Activated T-cell treated with anti-CD3 and anti-CD28 coated beads for 1 hour (primary cell): ENCODE measurements around the gene PCBP2.
A peak's percentile ranks its signal among the peaks of the same experiment; 100 is the strongest.

Experiments
- DNase-seq: peaks from one replicate; pipeline ENCODE4 v3.0.0-alpha.2; 2020; ENCODE audit warnings: low read depth

Gene PCBP2

GRCh38 chr12:53493610-53494391 lies 41.9 kb downstream of the PCBP2 start:
- no peak for DNase-seq

DNA sequence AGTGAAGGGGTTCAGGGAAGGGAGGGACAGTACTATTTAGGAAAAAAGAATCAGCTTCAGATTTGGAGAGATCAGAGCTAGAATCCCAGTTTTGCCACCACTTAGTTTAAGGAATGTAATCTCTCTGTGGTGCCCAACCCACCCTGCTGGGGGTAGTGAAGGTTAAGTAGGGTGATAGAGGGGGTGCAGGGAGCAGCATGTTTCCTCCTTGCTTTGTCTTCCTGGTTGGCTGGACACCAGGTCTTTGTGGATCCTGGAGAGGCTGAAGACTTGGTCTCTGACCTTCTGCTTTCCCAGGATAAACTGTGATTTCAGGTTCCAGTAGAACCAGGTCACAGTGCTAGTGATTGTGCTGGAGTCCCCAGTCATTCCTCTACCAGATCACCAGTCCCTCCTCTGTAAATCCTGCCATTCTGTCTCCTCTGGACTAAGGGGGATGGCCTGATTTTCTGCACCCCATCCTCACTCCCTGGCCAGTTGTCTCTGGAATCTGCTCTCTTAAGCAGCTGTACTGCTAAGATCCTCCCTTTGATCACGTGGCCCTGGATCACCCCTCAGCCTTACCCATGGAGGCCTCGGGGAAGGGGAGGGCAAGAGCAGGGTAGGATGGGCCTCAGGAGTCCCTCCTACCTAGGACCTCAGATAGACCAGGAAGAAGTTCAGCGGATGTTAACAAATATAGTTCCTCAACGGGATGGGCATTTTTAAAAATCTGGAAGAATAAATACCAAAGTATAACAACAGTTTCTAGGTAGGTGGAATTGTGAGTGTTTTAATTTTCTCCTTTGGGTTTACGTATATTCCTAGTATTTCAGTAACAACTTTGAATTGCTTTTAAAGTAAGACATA lies 44.2 kb downstream of the PCBP2 start:
- DNase-seq = no peak

DNA sequence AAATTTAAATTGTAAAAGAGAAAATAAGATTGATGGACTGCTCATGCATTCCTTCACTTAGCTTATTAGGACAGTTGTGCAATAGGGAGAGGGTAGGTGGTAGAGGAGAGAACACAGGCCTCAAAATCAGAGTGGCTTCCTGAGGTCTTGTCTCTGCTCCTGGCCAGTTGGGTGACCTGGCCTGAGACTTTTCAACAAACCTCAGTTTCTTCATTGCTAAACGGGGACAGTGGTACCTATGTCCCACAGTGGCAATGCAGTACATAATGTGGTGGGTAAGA lies 44.8 kb downstream of the PCBP2 start:
- no peak for DNase-seq

DNA sequence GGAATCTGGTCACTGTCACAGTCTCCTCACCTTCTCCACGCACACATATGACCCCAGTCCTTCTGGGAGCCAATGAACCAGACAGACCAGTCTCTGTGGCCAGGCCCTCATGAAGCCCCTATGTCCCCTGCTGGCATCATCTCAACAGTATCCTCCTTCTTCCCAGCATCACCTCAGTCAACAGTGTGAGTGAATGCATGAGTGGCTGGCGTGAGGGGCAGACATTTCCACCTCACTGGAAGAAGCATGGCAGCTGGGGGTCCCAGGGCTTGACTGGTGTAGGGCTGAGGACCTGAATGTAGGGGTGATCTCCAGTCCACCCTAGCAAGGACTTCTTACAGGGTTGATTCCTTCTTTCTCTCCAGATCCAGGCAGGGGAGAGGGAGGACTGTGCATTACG lies 45.6 kb downstream of the PCBP2 start:
- no peak for DNase-seq

DNA sequence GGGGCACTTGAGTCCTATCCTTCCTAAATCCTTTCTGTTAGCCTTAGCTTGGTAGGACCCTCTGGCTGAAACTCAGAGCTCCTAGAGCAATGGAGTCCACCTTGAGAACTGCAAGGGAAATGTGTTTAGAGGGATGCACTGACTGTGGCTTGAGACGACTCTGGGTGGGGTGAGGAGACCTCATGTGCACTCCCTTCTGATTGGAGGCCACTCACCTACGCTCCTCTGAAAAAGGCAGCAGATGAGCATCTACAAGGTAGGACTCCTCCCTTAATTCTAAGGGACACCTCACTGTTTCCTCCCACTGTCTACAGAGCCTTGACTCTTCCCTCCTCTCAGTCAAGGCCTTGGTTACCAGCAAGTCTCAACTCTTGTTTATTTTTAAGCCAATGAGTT lies 46.3 kb downstream of the PCBP2 start:
- DNase-seq = no peak

- peak; percentile 41 for DNase-seq
Observed at GRCh38 chr12:53499266-53500141, 47.6 kb downstream of the PCBP2 start, which contains the start of gene MAP3K12. TSS of gene MAP3K12 (minus strand) at chr12:53499458. CDS start at chr12:53487391, 12,067 bp downstream.

DNA sequence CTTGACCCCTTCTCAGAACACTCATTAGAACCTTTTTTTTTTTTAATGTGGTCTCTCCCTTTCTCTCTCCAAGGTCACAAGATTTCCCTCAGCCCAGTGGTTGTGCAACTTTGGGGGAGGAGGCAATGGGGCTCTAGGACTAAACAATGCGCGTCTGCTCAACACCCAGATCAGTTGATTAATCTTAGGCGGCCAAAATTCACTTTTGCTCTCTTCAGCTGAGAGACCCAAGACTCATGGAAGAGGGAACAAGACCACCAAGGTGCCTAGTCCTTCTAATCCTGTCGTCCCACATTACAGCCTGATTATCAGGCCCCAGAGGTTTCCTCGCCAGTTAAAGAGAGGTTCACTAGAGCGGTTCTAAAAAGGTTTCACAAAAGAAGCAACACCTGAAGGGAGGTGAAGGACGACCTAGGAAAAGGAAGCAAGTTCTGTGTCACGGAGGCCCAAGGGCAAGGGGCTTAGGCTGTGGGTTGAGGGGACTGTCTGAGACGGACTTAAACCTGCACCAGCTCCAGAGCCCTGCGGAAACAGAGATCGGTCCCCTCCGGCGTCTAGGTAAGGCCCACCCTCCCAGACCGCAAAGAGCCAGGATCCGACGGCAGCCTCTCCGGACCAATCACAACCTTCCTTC lies 48.4 kb downstream of the PCBP2 start:
- DNase-seq = no peak

GRCh38 chr12:53500776-53501614 lies 49.1 kb downstream of the PCBP2 start, which contains the start of gene TARBP2:
TSS of gene TARBP2 (plus strand) at chr12:53501283. CDS start at chr12:53501409, 126 bp downstream.
- peak; percentile 96 for DNase-seq

DNA sequence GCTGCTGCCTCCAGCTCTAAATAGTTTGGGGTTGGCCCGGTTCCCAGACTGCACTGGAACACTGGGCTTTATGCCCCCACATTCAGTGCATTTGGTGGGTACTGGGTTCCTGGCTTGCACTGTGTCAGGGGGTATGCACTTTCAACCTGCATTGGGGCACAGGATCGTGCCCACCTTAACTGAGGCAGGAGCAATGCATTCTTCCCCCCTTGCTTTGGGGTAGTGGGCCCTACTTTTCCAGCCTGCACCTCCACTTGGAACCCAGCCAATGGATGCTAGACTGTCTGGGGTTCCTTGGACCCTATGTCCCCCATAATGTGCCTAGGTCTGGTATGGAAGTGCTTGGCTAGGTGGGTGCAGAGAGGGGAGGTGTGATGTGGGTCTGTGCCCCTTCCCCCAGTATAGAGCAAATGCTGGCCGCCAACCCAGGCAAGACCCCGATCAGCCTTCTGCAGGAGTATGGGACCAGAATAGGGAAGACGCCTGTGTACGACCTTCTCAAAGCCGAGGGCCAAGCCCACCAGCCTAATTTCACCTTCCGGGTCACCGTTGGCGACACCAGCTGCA lies 49.8 kb downstream of the PCBP2 start:
- no peak for DNase-seq

GRCh38 chr12:53502331-53502730 lies 50.4 kb downstream of the PCBP2 start:
- DNase-seq = no peak

DNA sequence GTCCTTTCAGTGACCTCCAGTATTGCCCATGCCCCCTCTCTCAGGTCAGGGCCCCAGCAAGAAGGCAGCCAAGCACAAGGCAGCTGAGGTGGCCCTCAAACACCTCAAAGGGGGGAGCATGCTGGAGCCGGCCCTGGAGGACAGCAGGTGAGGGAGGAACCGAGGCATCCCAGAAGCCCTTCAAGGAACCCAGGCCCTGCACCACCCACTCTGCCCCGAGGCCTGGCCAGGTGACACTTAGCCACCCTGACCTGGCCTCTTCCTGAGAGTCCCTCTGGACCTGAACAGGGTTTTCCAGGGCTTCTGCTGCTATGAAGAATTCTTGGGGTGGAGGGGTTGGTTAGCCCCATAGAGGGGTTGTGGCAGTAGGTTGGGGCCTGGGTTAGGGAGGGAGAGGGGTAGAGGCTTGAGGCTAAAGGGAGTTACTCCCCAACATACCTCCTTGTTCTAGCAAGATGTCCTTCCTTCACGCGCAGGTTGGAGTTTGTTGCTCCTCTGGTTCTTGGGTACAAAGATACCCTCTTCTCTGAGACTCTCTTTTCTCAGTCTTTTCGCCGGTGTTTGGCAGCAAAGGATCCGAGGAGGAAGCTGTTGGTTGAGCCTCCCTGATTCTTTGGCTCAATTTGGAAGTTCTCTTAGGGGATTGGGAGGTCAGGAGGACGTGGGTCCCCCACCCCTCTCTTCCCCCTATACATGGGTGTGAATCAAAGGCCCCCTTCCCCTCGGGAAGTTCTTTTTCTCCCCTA lies 51.3 kb downstream of the PCBP2 start:
- DNase-seq = no peak

- no peak for DNase-seq
Observed at GRCh38 chr12:53504004-53504920, 52.4 kb downstream of the PCBP2 start.

- no peak for DNase-seq
Observed at GRCh38 chr12:53505086-53505485, 53.2 kb downstream of the PCBP2 start.

- no peak for DNase-seq
Observed at GRCh38 chr12:53505555-53506449, 53.9 kb downstream of the PCBP2 start.

- no peak for DNase-seq
Observed at GRCh38 chr12:53506450-53506785, 54.5 kb downstream of the PCBP2 start.

DNA sequence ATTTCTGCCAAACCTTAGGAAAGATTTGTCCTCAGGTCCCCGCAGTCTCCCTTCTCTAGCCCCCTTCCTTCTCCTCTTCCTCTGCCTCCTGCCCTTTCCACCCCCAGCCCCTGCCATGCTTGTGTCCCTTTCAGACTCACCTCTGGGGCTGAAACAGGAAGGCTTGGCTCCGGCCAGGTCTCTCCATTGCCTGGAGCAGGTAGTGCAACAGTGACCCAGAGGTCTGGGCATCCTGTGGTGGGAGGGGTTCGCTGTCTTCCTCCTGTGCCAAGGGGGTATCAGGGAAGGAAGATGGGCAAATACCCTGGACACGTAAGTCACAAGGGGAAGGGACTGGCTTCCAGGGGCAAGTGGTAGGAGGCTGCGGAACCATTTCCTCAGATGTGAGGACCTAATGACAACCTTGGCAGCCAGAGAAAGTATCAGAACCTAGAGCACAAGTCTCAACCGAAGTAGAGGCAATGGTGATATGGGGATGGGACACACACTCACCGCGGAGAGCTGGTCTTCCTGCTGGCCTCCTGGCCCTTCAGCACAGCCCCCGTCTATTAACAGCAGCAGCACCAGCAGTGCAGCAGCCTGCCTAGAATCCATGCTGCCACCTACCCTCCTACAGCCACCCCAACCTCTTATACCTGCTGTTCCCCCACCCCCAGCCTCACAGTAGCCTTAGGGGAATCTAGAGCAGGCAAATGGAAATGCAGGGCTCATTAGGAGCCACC lies 55.1 kb downstream of the PCBP2 start, which contains the start of gene NPFF:
TSS of gene NPFF (minus strand) at position 604 of the 722 bp plus-strand sequence. CDS start at position 594, 10 bp downstream.
- DNase-seq = no peak

DNA sequence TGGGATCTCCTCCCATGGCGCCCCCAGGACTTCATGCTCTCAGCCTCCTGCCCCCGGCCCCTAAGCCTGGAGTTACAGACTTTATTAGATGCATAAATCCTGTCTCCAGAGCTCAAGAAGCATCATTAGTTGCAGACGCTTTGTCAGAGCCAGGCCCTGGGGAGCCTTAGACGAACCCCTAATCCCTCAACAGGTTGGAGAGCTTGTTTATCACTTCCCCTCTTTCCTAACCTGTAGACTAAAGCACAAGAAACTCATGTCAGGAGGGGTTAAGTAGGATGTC lies 55.6 kb downstream of the PCBP2 start:
- DNase-seq = no peak
